A673 (cell line): ENCODE data around the gene MAN1C1. TPM values are rescaled to one million over a fixed set of nuclear protein-coding genes. Genes with fewer than 3 reads are reported as not detected.

ENCODE experiments used
- BruUV-seq: library from RNA; stranded (reverse); fragments of 400-500 nt; replicated peaks from 2 replicates; lab custom pipeline; 2021; lab: Mats Ljungman, UMichigan
- CTCF ChIA-PET: fragments of 300-600 bp; sonication (Branson Sonifier 250); formaldehyde crosslinking; loops from one replicate; lab custom pipeline; 2022; ENCODE audit warnings: antibody characterized with exemption; lab: Charles Lee
- POLR2A ChIA-PET: fragments of 300-600 bp; sonication (Branson Sonifier 250); formaldehyde crosslinking; loops from one replicate; lab custom pipeline; 2022; ENCODE audit warnings: antibody characterized with exemption; ENCODE audit not compliant: low non-redundant PET; lab: Charles Lee
- DNase-seq: peaks from one replicate; pipeline ENCODE4 v3.0.0-alpha.2; 2015; ENCODE audit warnings: low spot score
- H3K27ac ChIP-seq: fragments of 200-600 bp; sonication (generic); 2 replicates; pipeline ENCODE4 v1.5.1; 2016; ENCODE audit warnings: mixed run types, low read depth, mild to moderate bottlenecking, mixed read lengths, antibody characterized with exemption, low read length; ENCODE audit not compliant: poor library complexity, severe bottlenecking
- H3K27me3 ChIP-seq: fragments of 200-600 bp; sonication (generic); replicated peaks from 2 replicates; pipeline ENCODE4 v1.6.1; 2017; ENCODE audit warnings: mixed run types, low read depth, mild to moderate bottlenecking, mixed read lengths, antibody characterized with exemption, low read length; ENCODE audit not compliant: insufficient read depth, poor library complexity
- H3K36me3 ChIP-seq: fragments of 200-600 bp; sonication (generic); 2 replicates; pipeline ENCODE4 v1.6.1; 2016; ENCODE audit warnings: mixed run types, mild to moderate bottlenecking, mixed read lengths, antibody characterized with exemption, low read length; ENCODE audit not compliant: insufficient read depth, poor library complexity, severe bottlenecking
- H3K4me1 ChIP-seq: fragments of 200-600 bp; sonication (generic); 2 replicates; pipeline ENCODE4 v1.6.1; 2017; ENCODE audit warnings: mixed run types, mild to moderate bottlenecking, mixed read lengths, antibody characterized with exemption, low read length; ENCODE audit not compliant: insufficient read depth, poor library complexity, severe bottlenecking
- H3K4me3 ChIP-seq: fragments of 200-600 bp; sonication (generic); 2 replicates; pipeline ENCODE4 v1.5.1; 2016; ENCODE audit warnings: low read depth, mixed run types, mild to moderate bottlenecking, mixed read lengths, low read length; ENCODE audit not compliant: poor library complexity, severe bottlenecking
- H3K9me3 ChIP-seq: fragments of 200-600 bp; sonication (generic); 2 replicates; pipeline ENCODE4 v1.6.1; 2016; ENCODE audit warnings: mixed run types, low read depth, mild to moderate bottlenecking, mixed read lengths, antibody characterized with exemption, low read length; ENCODE audit not compliant: poor library complexity, severe bottlenecking
- CTCF ChIP-seq: fragments of 300-800, 200-600 bp; sonication (generic); conservative IDR thresholded peaks from 2 replicates; pipeline ENCODE4 v1.5.1; 2017; ENCODE audit warnings: low read depth, mild to moderate bottlenecking, antibody characterized with exemption, low read length, moderate library complexity, mixed read lengths
- EZH2 ChIP-seq: fragments of 200-600 bp; sonication (generic); IDR thresholded peaks from 2 replicates; pipeline ENCODE4 v1.6.1; 2017; ENCODE audit warnings: borderline replicate concordance, low read depth, mild to moderate bottlenecking, mixed read lengths, antibody characterized with exemption, low read length; ENCODE audit not compliant: poor library complexity, severe bottlenecking
- intact Hi-C: fragments of 100-400 bp; cut with micrococcal nuclease; formaldehyde crosslinking; loops from one replicate; pipeline ENCODE4 v1.10.0; 2022; ENCODE audit not compliant: unreplicated experiment
- total RNA-seq: library from RNA; stranded (reverse); gene quantifications from 2 replicates; pipeline ENCODE4 v1.2.3, GENCODE V29; 2021

MAN1C1 gene
- total RNA-seq, 1 experiment from 2014 or later: 0.21 TPM

GRCh38 chr1:25716320-25716719 lies 99.7 kb downstream of the MAN1C1 start:
- TF ChIP-seq EZH2: no peak
- TF ChIP-seq CTCF: no peak
- Histone ChIP-seq H3K27ac (no peak overlapping the region), H3K4me3 (no peak overlapping the region), H3K4me1 (no peaks in the 10 kb centered on the region), H3K36me3 (no peaks in the 10 kb centered on the region), H3K27me3 (no peaks in the 10 kb centered on the region), H3K9me3 (no peaks in the 10 kb centered on the region)
- no peak for DNase-seq
- intact Hi-C loops: no loop called here
- no TSS peak for BruUV-seq
- POLR2A ChIA-PET: no interaction called here
- CTCF ChIA-PET: no interaction called here

- no peak overlapping the region for H3K27ac ChIP-seq
- no peak overlapping the region for H3K4me3 ChIP-seq
- no peaks in the 10 kb centered on the region for H3K4me1 ChIP-seq
- no peak for TF ChIP-seq EZH2
- no peak for TF ChIP-seq CTCF
- H3K9me3 ChIP-seq: no peaks in the 10 kb centered on the region
- POLR2A ChIA-PET: no interaction called here
- peaks cover 10% of the 10 kb centered on the region for H3K27me3 ChIP-seq
- no TSS peak for BruUV-seq
- CTCF ChIA-PET: no interaction called here
- no peak for DNase-seq
- intact Hi-C loops: no loop called here
- no peaks in the 10 kb centered on the region for H3K36me3 ChIP-seq
Observed at GRCh38 chr1:25718732-25719131, 102.1 kb downstream of the MAN1C1 start.

DNA sequence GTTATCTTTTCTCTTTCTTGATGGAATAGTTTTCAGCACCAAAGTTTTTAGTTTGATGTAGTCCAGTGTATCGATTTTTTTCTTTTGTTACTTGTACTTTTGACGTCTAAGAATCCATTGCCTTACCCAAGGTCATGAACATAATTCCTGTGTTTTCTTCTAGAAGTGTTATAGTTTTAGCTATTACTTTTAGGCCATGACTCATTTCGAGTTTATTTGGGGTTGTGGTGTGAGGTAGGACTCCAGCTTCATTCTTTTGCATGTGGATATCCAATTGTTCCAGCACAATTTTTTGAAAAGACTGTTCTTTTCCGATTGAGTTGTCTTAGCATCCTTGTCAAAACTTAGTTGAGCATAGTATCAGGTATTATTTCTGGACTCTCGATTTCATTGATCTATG lies 104.0 kb downstream of the MAN1C1 start:
- no peaks in the 10 kb centered on the region for H3K9me3 ChIP-seq
- no peaks in the 10 kb centered on the region for H3K36me3 ChIP-seq
- no TSS peak for BruUV-seq
- H3K4me3 ChIP-seq: no peak overlapping the region
- intact Hi-C loops: no loop called here
- TF ChIP-seq EZH2 (no peak), CTCF (no peak)
- H3K27me3 ChIP-seq: peaks cover 10% of the 10 kb centered on the region
- DNase-seq: no peak
- H3K4me1 ChIP-seq: no peaks in the 10 kb centered on the region
- CTCF ChIA-PET: no interaction called here
- POLR2A ChIA-PET: no interaction called here
- no peak overlapping the region for H3K27ac ChIP-seq
